Vagina (tissue), 2 donors: ENCODE data around the gene MAP3K13. TPM values are rescaled to one million over a fixed set of nuclear protein-coding genes. Genes with fewer than 3 reads are reported as not detected.

Source experiments
- DNase-seq, 2 donors: peaks; one replicate each; pipeline ENCODE4 v3.0.0-alpha.2; 2017; ENCODE audit errors: extremely low spot score in 2 of 2
- H3K27ac ChIP-seq: fragments of 200-600 bp; sonication (generic); one replicate; pipeline ENCODE4 v1.5.1; 2019
- H3K27me3 ChIP-seq: fragments of 200-600 bp; sonication (generic); one replicate; pipeline ENCODE4 v1.5.1; 2019
- H3K36me3 ChIP-seq, 2 donors: fragments of 200-600 bp; sonication (generic); one replicate each; pipeline ENCODE4 v1.5.1; 2017 to 2019
- H3K4me1 ChIP-seq: fragments of 200-600 bp; sonication (generic); one replicate; pipeline ENCODE4 v1.5.1; 2019
- H3K4me3 ChIP-seq, 2 donors: fragments of 200-600 bp; sonication (generic); 1 replicate in 1 of 2; 2 replicates in 1 of 2; pipeline ENCODE4 v1.5.1; 2016 to 2019
- H3K9me3 ChIP-seq: fragments of 200-600 bp; sonication (generic); one replicate; pipeline ENCODE4 v1.5.1; 2019
- POLR2A ChIP-seq, 2 donors: fragments of 450-650 bp; IDR thresholded peaks; one replicate each; pipeline ENCODE4 v1.6.1; 2017; ENCODE audit warnings: antibody characterized with exemption in 2 of 2, mild to moderate bottlenecking in 2 of 2, moderate library complexity in 2 of 2
- POLR2AphosphoS5 ChIP-seq, 2 donors: sonication (generic); formaldehyde crosslinking; IDR thresholded peaks; one replicate each; pipeline ENCODE4 v1.9.0; 2017; ENCODE audit warnings: antibody characterized with exemption in 2 of 2, mild to moderate bottlenecking in 2 of 2, low read depth in 1 of 2; ENCODE audit not compliant: insufficient read depth in 1 of 2
- intact Hi-C: fragments of 100-400 bp; cut with DNase I; formaldehyde crosslinking; loops from one replicate; pipeline ENCODE4 v1.15.1; 2023
- total RNA-seq: library from RNA; depleted of rRNA; stranded (reverse); fragments of >200 nt; gene quantifications from one replicate; pipeline ENCODE4 v1.2.3, GENCODE V29; 2016
- TF ChIP-seq, protein P1 (sequence below), 3 experiments: fragments of 450-650 bp in 2 of 3; fragments of 200-600 bp in 1 of 3; sonication (generic) in 1 of 3; IDR thresholded peaks; one replicate each; pipeline ENCODE4 v1.5.1; 2017 to 2019; ENCODE audit warnings: antibody characterized with exemption in 3 of 3, mild to moderate bottlenecking in 2 of 3, moderate library complexity in 2 of 3

MAP3K13 gene
- total RNA-seq, 1 donor from 2014 or later, result 8.3 TPM

DNA sequence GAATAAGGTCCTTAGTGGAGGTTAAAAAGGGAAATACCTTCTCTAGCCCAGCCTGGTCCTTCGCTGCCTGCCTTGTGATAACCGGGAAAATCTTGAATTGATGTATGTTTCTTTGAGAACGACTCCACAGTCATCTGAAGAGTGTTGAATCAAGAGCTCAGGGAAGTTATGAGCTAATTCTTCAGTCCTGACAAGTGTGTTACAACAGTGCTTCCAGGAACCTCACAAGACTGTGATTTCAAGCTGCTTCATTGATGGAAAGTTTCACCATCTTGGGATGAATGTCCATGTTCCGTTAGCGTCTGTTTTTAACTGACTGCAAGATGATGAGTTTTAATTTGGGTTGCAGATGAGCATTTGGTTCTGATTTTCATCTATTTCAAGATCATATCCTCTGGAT, 123.5 kb downstream of the MAP3K13 start:
- Histone ChIP-seq H3K27me3 (no peaks in the 10 kb centered on the region), H3K27ac (no peak overlapping the region), H3K4me1 (no peaks in the 10 kb centered on the region), H3K9me3 (no peaks in the 10 kb centered on the region), H3K4me3 (no peak overlapping the region), H3K36me3 (peaks cover 0 to 36% of the 10 kb centered on the region in 2 donors)
- intact Hi-C loops, result no loop called here
- TF ChIP-seq, protein P1, sequence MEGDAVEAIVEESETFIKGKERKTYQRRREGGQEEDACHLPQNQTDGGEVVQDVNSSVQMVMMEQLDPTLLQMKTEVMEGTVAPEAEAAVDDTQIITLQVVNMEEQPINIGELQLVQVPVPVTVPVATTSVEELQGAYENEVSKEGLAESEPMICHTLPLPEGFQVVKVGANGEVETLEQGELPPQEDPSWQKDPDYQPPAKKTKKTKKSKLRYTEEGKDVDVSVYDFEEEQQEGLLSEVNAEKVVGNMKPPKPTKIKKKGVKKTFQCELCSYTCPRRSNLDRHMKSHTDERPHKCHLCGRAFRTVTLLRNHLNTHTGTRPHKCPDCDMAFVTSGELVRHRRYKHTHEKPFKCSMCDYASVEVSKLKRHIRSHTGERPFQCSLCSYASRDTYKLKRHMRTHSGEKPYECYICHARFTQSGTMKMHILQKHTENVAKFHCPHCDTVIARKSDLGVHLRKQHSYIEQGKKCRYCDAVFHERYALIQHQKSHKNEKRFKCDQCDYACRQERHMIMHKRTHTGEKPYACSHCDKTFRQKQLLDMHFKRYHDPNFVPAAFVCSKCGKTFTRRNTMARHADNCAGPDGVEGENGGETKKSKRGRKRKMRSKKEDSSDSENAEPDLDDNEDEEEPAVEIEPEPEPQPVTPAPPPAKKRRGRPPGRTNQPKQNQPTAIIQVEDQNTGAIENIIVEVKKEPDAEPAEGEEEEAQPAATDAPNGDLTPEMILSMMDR (IDR thresholded peaks at IDR 0.05), result no peak
- TF ChIP-seq POLR2AphosphoS5 (IDR thresholded peaks at IDR 0.05; ENCODE audit: insufficient read depth in 1 of 2, low read depth in 1 of 2) (no peak), POLR2A (IDR thresholded peaks at IDR 0.05) (no peak)
- DNase-seq, result no peak

DNA sequence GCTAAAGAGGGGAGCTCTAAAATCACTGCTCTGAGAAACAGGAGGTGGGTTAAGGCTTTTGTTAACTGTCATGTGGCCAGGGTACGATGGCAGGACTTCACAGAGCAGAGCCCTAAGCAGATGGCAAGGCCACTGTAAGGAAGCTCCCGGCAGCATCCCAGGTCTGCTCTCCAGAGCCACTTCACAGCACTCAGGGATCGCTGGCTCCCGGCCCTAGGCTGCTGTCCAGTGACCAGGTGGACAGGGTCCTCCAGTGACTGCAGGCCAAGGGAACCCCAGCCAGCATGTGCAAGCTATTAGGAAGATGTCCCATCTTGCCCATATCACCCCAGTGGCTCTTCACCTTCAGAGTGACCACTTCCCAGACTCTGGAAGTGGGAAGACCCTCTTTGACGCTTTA, 125.5 kb downstream of the MAP3K13 start:
- TF ChIP-seq POLR2AphosphoS5 (IDR thresholded peaks at IDR 0.05; ENCODE audit: insufficient read depth in 1 of 2, low read depth in 1 of 2), result no peak
- no peak for TF ChIP-seq POLR2A (IDR thresholded peaks at IDR 0.05)
- TF ChIP-seq, protein P1 (IDR thresholded peaks at IDR 0.05), result no peak
- Histone ChIP-seq H3K4me1 (no peaks in the 10 kb centered on the region), H3K27me3 (no peaks in the 10 kb centered on the region), H3K9me3 (no peaks in the 10 kb centered on the region), H3K27ac (no peak overlapping the region), H3K4me3 (no peak overlapping the region), H3K36me3 (peaks cover 0 to 35% of the 10 kb centered on the region in 2 donors)
- intact Hi-C loops, result no loop called here
- no peak for DNase-seq

DNA sequence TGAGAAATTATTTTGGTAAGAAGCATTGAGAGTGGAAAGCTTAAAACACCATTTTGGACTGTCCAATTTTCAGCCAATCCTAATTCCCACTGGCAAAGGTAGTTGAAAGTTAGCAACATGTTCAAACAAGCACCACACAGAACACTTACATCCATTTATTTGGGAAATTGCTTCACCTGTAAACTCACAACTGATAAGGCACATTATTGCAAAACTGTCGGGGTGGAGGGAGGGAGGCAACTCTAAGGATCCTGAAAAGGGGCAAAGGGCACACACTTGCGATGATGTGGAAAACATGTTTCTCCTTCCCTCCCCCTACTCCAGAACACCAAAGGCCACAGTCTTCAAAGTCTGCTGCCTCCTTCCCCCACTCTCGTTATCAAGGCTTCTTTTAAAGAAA, 126.5 kb downstream of the MAP3K13 start:
- no peaks in the 10 kb centered on the region for H3K9me3 ChIP-seq
- peaks cover 0 to 45% of the 10 kb centered on the region in 2 donors for H3K36me3 ChIP-seq
- no peaks in the 10 kb centered on the region for H3K27me3 ChIP-seq
- no peak overlapping the region for H3K4me3 ChIP-seq
- H3K4me1 ChIP-seq, result no peaks in the 10 kb centered on the region
- TF ChIP-seq, protein P1 (IDR thresholded peaks at IDR 0.05), result no peak
- TF ChIP-seq POLR2AphosphoS5 (IDR thresholded peaks at IDR 0.05; ENCODE audit: insufficient read depth in 1 of 2, low read depth in 1 of 2) (no peak), POLR2A (IDR thresholded peaks at IDR 0.05) (no peak)
- no peak for DNase-seq
- intact Hi-C loops, result no loop called here
- no peak overlapping the region for H3K27ac ChIP-seq

DNA sequence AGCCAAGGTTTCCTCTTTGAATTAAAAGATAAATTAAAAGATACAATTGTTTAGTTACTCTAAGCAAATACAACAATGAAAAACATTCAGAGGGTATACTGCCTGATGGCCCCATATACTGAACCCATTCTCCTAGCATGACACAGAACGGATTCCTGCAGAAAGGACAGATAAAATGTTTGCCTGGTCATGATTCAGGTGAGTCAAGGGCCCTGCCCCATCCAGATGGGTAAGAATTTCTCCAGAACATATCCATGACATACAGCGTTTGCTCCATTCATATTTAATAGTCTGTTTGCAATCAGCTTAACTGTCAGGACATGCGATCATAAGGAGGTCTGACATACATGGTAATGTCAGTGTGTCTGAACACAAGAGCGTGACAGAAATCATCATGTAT, 127.3 kb downstream of the MAP3K13 start:
- no peak for TF ChIP-seq POLR2AphosphoS5 (IDR thresholded peaks at IDR 0.05; ENCODE audit: insufficient read depth in 1 of 2, low read depth in 1 of 2)
- no peak for TF ChIP-seq POLR2A (IDR thresholded peaks at IDR 0.05)
- TF ChIP-seq, protein P1 (IDR thresholded peaks at IDR 0.05), result no peak
- Histone ChIP-seq H3K36me3 (peaks cover 0 to 53% of the 10 kb centered on the region in 2 donors), H3K27me3 (no peaks in the 10 kb centered on the region), H3K27ac (no peak overlapping the region), H3K9me3 (no peaks in the 10 kb centered on the region), H3K4me3 (no peak overlapping the region), H3K4me1 (no peaks in the 10 kb centered on the region)
- DNase-seq, result no peak
- intact Hi-C loops, result no loop called here

DNA sequence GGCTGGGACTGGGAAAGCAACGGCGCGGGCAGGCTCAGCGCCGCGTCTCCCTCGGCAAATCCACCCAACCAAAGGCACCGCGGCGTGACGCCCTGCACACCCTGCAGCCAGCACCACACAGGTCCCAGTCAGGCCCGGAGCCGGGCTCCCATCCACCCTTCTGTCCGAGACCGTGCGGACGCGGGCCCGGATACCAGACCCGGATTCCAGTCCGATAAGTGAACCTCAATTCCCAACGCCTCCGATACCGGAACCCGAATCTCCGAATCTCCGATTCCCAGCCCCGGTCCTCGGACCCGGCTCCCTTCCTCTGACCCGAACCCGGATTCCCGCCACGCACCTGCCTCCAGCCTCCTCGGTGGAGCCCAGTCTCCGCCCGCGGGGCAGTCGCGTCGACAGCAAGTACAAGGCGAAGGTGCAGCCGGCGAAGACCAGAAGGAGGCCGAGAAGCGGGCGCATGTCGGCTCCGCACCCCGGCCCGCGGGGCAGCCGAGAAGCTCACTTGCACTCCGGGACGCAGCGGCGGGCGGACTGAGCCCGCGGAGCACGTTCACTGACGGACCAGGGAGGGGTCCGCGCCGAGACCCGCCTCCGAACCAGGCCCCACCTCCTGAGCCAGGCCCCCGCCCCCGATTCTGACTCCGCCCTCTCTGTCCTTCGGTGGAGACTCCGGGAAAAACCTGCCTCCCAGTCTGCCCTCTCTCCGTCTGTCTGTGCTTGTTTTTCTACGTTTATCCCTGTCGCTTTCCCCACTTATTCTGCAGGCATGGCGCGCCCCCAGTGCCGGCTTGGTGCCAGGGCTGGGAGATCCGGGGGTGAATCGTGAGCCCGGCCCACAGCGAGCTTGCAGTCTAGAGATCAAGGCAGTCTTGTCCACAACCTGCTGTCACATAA, 135.8 kb downstream of the MAP3K13 start, which contains the start of gene TMEM41A:
Gene TMEM41A, minus strand, starts transcription at position 533 of the 894 bp plus-strand sequence. Its CDS starts 74 bp downstream, at position 459.
- TF ChIP-seq, protein P1 (IDR thresholded peaks at IDR 0.05), result no peak
- TF ChIP-seq POLR2AphosphoS5 (IDR thresholded peaks at IDR 0.05; ENCODE audit: insufficient read depth in 1 of 2, low read depth in 1 of 2) (peak; percentile 82 to 92), POLR2A (IDR thresholded peaks at IDR 0.05) (peak in 1 of 2 donors; percentile 19)
- DNase-seq, result peak in 1 of 2 donors; percentile 92
- intact Hi-C loops, result no loop called here

More for the DNA sequence above, 135.8 kb downstream of the MAP3K13 start, which contains the start of gene TMEM41A:
- Histone ChIP-seq H3K4me1 (peaks cover 32% of the 10 kb centered on the region), H3K27ac (peak within 1 kb of the TSS; percentile 72), H3K9me3 (no peaks in the 10 kb centered on the region), H3K27me3 (no peaks in the 10 kb centered on the region), H3K4me3 (peak within 1 kb of the TSS; percentile 69 to 82), H3K36me3 (peaks cover 0 to 30% of the 10 kb centered on the region in 2 donors)
